H4 (cell line): ENCODE data around the gene PEA15. TPM values are rescaled to one million over a fixed set of nuclear protein-coding genes. Genes with fewer than 3 reads are reported as not detected.

Experiments used
- DNase-seq: peaks from one replicate; pipeline ENCODE4 v3.0.0-alpha.2; 2015; ENCODE audit warnings: low spot score
- total RNA-seq: library from RNA; depleted of rRNA; stranded (reverse); fragments of >200 nt; shearing (Covaris generic); gene quantifications from 2 replicates; pipeline ENCODE4 v1.2.3, GENCODE V29; 2014

The PEA15 gene
- total RNA-seq, 1 experiment from 2014 or later: 50.7 TPM

DNA sequence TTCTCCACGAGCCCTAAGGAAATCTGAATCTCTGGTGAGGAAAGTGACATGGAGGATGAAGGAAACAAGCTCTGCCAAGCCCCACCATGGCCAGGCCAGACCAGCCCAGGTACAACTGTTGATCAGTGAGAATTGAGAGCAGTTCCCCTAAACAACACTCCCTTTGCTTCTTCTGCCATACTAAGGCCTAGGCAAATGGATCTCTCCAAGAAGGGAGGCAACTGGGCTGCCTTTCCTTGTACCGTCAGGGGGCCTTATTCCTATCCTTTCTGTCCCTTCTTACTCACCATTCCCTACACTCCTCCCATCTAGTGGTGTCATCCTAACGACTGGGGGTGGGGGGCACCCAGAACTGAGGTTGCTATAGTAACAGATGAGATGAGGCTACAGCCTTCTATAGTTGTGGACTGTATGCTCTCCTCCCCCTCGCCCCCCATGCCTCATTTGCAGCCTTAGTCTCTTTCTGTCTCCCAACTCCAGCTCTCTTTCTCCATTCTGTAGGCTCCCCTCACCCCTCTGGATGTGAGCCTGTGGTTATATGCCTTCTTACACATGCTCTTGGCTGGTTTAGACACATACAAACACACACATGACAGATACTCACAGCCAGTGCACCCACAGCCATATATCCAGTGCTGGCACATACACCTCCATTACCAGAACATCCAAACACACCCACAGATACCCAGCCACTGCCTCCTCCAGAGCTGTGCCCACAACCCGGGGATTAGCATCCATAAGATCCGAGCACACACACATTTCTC, 3.6 kb downstream of the PEA15 start:
- no peak for DNase-seq

DNA sequence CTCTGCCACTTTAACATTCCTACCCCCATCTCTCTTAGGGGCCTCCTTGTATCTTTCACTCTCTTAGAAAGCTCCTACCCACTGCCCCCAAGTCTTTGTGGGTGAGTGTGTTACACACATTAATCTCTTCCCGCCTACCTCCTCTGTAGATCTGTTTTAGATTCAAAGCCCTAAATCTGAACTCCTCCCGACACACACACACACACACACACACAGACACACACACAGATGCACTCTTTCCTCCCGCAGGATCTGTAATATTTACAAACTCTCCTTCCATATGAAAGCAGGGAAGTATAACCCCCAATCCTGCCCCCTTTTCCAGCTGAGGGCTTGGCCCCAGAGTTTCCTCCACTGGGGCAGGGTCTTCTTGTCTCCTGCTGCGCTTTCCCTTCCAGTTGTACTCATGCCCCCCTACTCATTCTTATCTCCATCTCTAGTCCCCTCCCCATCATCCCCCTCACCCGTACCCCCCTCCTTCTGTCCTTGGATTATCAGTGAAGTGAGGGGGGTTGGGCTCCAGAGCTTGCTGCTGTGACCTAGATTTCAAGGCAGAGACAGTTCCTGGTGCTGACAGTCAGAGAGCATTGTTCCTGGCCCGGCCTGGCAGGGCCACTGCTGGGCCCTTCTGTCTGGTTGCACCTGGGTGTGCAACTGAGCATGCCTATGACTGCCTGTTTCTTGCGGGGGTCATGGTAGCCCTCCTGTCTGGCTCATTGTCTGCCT, 4.3 kb downstream of the PEA15 start:
- no peak for DNase-seq

DNA sequence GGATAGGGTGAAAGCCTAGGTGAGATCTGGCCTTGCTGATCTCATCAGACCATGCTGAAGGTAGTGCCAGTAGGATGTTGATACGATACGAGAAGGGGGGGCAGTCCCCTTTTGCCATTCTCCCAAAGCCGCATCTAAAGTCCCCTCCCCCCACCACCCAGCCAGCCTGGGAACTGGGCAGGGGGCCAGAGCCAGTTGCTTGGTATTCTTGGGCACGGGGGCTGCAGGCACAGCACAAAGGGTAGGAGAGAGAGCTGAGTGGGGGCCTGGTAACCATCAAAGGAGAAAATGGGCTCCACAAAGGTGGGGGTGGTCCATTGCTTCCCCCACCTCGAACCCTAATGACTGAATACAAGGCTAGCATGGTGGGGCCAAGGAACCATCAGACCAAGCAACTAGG, 5.4 kb downstream of the PEA15 start:
- DNase-seq: no peak

GRCh38 chr1:160211046-160211790, 6.0 kb downstream of the PEA15 start:
- no peak for DNase-seq

- DNase-seq: no peak
Observed at GRCh38 chr1:160214481-160215140, 9.4 kb downstream of the PEA15 start.

- DNase-seq: no peak
Observed at GRCh38 chr1:160216301-160216700, 11.1 kb downstream of the PEA15 start.

GRCh38 chr1:160217481-160218051, 12.4 kb downstream of the PEA15 start:
- DNase-seq: no peak

- DNase-seq: peak; percentile 48
Observed at GRCh38 chr1:160219062-160219929, 14.1 kb downstream of the PEA15 start.

DNA sequence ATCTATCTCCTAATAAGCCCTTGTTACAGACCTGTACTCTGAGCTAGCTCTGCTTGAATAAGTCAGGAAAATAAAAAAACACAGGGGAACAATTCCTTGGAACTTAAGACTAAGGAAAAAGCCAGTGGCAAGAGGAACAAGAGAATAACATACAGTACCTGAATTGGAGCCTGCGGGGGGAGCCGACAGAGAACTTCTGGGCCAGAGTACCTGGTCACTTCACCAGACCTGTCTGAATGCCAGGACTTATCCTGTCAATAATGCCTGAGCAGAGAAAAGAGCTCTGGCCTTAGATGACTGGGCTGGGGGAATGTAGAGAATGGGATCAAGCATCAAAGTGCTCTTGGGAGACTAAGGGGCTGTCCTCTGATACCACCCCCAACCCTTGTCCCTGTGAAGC, 15.1 kb downstream of the PEA15 start:
- no peak for DNase-seq

DNA sequence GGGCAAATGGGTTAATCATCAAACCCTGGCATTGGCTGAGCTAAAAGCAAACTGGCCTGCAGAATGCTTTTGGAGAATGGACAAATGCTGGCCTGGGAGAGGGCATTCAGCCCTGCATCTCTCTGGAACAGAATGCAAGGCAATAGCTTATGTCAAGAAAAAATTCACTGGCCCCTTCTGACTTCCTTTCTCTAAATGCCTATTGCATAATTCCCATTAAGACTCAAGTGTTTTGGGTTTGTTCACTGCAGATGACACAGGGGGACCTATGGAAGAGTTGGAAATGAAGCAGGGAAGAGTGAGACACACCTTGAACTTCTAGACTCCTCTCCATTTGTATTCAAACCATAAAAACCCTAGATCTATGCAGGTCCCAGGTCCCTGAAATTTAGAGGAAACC, 15.9 kb downstream of the PEA15 start:
- no peak for DNase-seq

- DNase-seq: no peak
Observed at GRCh38 chr1:160222546-160222945, 17.4 kb downstream of the PEA15 start.

GRCh38 chr1:160224606-160225005, 19.4 kb downstream of the PEA15 start:
- no peak for DNase-seq

- no peak for DNase-seq
Observed at GRCh38 chr1:160225345-160225744, 20.2 kb downstream of the PEA15 start.

DNA sequence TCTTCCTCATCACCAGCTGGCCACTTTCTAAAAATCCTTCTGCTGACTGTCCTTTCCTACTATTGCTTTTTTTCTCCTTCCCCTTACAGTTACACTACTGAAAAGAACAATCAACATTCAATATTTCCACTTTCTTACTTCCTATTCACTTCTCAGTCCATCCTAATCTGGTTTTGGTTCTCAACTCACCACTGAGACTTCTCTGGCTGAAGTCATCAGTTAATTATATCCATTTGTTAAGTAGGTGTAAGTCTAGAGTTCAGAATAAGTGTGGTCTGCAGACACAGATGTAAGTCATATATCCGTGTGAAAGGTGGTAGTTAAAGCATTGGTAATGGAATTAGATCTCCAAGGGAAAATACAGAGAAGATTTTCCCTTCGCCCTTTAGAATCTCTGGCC, 21.4 kb downstream of the PEA15 start:
- DNase-seq: no peak

- no peak for DNase-seq
Observed at GRCh38 chr1:160227034-160227433, 21.9 kb downstream of the PEA15 start.

GRCh38 chr1:160227561-160227960, 22.4 kb downstream of the PEA15 start:
- DNase-seq: no peak

DNA sequence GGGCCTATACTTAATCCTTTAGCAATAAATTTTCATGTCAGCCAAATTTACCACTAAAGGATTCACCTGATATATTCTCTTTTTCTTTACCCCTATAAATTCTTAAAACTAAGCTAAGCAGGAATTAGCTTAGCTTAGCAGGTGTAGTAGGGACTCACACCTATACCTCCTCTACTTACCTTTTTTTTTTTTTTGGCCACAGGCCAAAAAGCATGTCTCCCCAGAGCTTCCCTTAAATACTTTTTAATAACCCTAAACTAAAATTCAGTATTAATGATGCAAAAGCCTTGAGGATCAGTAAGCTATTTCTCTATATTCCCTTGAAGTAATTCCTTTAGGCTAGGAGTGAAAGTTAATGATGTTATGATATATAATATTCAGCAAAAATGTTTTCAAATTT, 23.2 kb downstream of the PEA15 start:
- no peak for DNase-seq

GRCh38 chr1:160232911-160233310, 27.7 kb downstream of the PEA15 start:
- DNase-seq: no peak

GRCh38 chr1:160236806-160237205, 31.6 kb downstream of the PEA15 start:
- DNase-seq: no peak

- DNase-seq: no peak
Observed at GRCh38 chr1:160237558-160237957, 32.4 kb downstream of the PEA15 start.

DNA sequence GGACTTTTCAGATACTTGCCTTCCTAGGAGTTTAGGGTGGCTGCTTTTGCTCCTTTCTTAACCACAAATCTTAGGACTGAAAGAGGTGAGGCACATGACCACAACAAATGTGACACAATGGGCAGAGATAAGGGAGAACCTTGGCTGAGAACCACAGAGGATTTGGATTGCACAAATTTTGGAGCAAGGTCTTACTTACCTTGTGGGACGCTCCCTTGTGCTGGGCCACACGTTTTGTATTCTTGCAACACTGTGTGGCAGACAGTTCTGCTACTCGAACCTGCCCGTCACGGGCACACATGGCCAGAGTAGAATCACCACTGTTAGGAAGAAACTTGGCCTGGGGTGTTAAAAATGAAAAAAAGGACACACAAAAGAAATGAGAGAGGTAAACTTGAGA, 33.2 kb downstream of the PEA15 start:
- no peak for DNase-seq
